Ascending aorta (tissue), 2 donors: ENCODE data around the gene CYTH3. TPM values are rescaled to one million over a fixed set of nuclear protein-coding genes. Genes with fewer than 3 reads are reported as not detected.
A peak's percentile ranks its signal among the peaks of the same experiment; 100 is the strongest.

Source experiments
- DNase-seq, 2 donors: peaks; one replicate each; pipeline ENCODE4 v3.0.0-alpha.2; 2019; ENCODE audit warnings: low spot score in 2 of 2
- H3K27ac ChIP-seq, 2 donors: fragments of 200-600 bp; sonication (generic); one replicate each; pipeline ENCODE4 v1.5.1; 2016 to 2017; ENCODE audit warnings: mild to moderate bottlenecking in 1 of 2
- H3K27me3 ChIP-seq: fragments of 200-600 bp; sonication (generic); one replicate; pipeline ENCODE4 v1.5.1; 2017
- H3K36me3 ChIP-seq, 2 donors: fragments of 200-600 bp; sonication (generic); one replicate each; pipeline ENCODE4 v1.5.1; 2016
- H3K4me1 ChIP-seq, 2 donors: fragments of 200-600 bp; sonication (generic); one replicate each; pipeline ENCODE4 v1.5.1; 2016 to 2017; ENCODE audit warnings: mild to moderate bottlenecking in 1 of 2
- H3K4me3 ChIP-seq, 2 donors: fragments of 200-600 bp; sonication (generic); one replicate each; pipeline ENCODE4 v1.5.1; 2016 to 2017; ENCODE audit warnings: mild to moderate bottlenecking in 1 of 2
- H3K9me3 ChIP-seq, 2 donors: fragments of 200-600 bp; sonication (generic); one replicate each; pipeline ENCODE4 v1.5.1; 2016
- CTCF ChIP-seq, 3 experiments: fragments of 200-600 bp in 2 of 3; fragments of 450-650 bp in 1 of 3; sonication (generic) in 2 of 3; IDR thresholded peaks; one replicate each; pipeline ENCODE4 v1.5.1; 2016 to 2019; ENCODE audit warnings: antibody characterized with exemption in 3 of 3, mild to moderate bottlenecking in 1 of 3, moderate library complexity in 1 of 3
- intact Hi-C: fragments of 100-400 bp; cut with DNase I; formaldehyde crosslinking; loops from one replicate; pipeline ENCODE4 v1.15.1; 2023
- total RNA-seq: library from RNA; depleted of rRNA; stranded (reverse); fragments of >200 nt; gene quantifications from one replicate; pipeline ENCODE4 v1.1.0, GENCODE V29; 2016

The CYTH3 gene
- total RNA-seq, 1 donor from 2014 or later: 51.8 TPM

DNA sequence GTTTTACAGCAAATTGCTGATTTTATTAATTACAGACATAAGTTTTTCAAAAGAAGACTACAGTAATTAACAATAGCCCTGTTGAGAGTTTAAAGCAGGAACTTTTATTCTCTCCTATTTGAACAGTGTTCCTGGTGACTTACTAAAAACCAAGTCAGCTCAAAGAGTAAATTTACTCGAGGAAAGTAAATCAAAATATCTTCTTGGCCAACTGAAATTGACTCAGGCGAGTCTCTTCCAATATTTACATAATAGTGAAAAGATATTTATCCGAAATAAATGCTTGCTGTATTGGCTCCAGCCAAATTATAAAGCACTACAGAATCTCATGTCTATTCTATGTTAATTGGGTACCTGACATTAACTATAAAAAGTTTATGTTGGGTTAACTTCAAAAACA is 13.2 kb downstream of the CYTH3 start:
- H3K4me1 ChIP-seq: peaks cover 36 to 60% of the 10 kb centered on the region in 2 donors
- H3K27ac ChIP-seq: peak overlapping the region; percentile 75 to 76
- H3K4me3 ChIP-seq: no peak overlapping the region
- no peaks in the 10 kb centered on the region for H3K36me3 ChIP-seq
- no peaks in the 10 kb centered on the region for H3K9me3 ChIP-seq
- intact Hi-C loops: no loop called here
- no peaks in the 10 kb centered on the region for H3K27me3 ChIP-seq
- TF ChIP-seq CTCF (IDR thresholded peaks at IDR 0.05): no peak
- DNase-seq: no peak

DNA sequence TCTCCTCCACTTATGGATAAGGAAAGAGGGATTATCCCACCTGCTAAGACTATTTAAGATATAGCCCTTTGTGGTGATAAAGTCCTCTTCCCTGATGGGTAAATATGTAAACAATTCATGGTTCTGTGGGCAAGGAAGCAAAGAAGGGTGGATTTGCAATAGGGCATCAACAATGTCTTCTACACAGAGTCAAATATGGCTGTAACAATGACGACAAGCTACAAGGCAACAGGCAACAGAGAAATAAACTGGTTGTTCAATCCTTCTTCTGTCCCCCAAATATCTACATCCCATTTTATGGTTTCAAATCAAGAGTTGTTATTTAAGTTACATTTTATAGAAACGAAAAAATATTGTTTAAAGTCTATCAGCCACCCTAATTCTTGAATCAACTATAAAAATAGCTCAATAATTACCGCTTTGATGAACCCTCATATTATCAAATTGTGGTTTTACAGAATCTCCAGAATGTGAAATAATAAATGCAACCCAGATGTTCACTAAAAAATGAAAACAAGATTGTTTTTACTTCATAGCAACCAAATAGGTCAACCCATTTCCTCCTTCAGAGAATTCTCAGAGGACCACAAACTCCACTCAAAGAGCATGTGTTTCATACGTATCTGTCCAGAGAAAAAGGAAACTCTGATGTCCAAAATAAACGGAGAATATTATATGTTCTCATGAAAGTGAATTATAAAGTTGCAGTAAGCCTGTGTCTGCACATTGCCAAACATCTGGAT is 13.8 kb downstream of the CYTH3 start:
- Histone ChIP-seq H3K36me3 (no peaks in the 10 kb centered on the region), H3K27me3 (no peaks in the 10 kb centered on the region), H3K4me1 (peaks cover 36 to 66% of the 10 kb centered on the region in 2 donors), H3K4me3 (no peak overlapping the region), H3K27ac (peak overlapping the region; percentile 75 to 76), H3K9me3 (no peaks in the 10 kb centered on the region)
- DNase-seq: no peak
- intact Hi-C loops: no loop called here
- no peak for TF ChIP-seq CTCF (IDR thresholded peaks at IDR 0.05)

GRCh38 chr7:6257675-6258074 is 14.7 kb downstream of the CYTH3 start:
- Histone ChIP-seq H3K4me1 (peaks cover 43 to 72% of the 10 kb centered on the region in 2 donors), H3K4me3 (no peak overlapping the region), H3K27me3 (no peaks in the 10 kb centered on the region), H3K36me3 (no peaks in the 10 kb centered on the region), H3K9me3 (no peaks in the 10 kb centered on the region), H3K27ac (peak overlapping the region; percentile 75 to 76)
- intact Hi-C loops: loop anchor here (1.0 kb wide), 1 partner anchor 14 kb away; no protein-coding TSS in a partner anchor
- no peak for DNase-seq
- no peak for TF ChIP-seq CTCF (IDR thresholded peaks at IDR 0.05)

DNA sequence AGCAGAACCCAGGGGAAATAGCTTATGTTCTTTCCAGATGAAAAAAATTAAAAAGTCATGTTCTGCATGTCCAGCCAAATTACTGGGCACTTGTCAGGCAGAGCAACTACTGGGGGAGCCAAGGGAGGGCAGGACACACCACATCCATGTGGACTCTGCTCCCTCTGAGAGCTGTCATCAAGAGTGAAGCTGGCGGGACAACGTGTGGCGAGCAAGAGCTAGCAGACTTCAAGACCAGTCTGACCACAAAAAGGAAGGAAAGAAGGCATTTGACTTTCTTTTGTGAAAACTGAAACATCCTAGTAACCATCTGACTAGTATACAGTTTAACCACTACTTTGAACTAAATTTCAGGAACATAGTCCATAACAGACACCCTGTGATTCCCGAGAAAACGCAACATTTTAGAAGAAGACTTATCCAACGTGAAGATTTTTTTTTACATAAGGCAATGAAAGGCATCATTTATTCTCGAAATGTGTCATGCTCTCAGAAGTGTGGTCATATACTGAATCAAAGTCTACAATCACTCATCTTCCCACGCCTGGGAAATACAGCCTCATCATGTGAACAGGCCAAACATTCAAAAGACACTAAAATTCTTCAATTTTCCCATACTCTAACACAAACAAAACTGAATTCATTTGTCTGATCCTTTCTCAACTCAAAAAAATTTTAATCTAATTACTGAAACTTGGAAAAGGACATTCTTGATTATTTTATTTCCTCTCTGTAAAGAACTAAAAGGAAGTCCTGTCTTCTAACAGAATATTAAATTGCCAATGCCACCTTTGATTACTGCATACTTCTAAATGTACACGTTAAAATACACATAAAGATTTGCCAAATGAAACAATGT is 15.5 kb downstream of the CYTH3 start:
- H3K4me3 ChIP-seq: peak overlapping the region in 1 of 2 donors; percentile 33
- no peak for TF ChIP-seq CTCF (IDR thresholded peaks at IDR 0.05)
- H3K27me3 ChIP-seq: no peaks in the 10 kb centered on the region
- peak overlapping the region; percentile 75 to 76 for H3K27ac ChIP-seq
- intact Hi-C loops: loop anchor here (1.0 kb wide), 1 partner anchor 14 kb away; no protein-coding TSS in a partner anchor
- no peaks in the 10 kb centered on the region for H3K9me3 ChIP-seq
- H3K4me1 ChIP-seq: peaks cover 45 to 71% of the 10 kb centered on the region in 2 donors
- peak; percentile 33 to 81 for DNase-seq
- H3K36me3 ChIP-seq: no peaks in the 10 kb centered on the region

DNA sequence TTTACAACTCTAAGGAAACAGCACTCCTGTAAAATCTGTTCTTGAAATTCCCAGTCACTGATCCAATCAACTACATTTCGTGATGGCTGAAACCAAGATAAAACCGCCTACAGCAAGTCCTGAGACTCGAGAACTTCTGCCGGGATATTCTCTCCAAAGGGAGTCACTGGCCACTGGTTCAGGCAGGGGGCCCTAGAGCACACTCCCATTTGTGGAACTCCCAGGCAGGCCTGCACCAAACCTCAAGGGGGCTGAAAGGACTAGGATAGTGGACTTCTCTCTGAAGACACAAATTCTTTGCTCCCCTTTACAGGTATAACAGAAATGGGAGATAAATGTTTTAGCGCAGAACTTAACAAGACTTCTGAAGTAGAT is 16.3 kb downstream of the CYTH3 start:
- H3K4me3 ChIP-seq: peak overlapping the region in 1 of 2 donors; percentile 33
- no peaks in the 10 kb centered on the region for H3K9me3 ChIP-seq
- H3K27me3 ChIP-seq: no peaks in the 10 kb centered on the region
- intact Hi-C loops: no loop called here
- peaks cover 48 to 70% of the 10 kb centered on the region in 2 donors for H3K4me1 ChIP-seq
- peak overlapping the region; percentile 75 to 76 for H3K27ac ChIP-seq
- no peaks in the 10 kb centered on the region for H3K36me3 ChIP-seq
- DNase-seq: no peak
- peak in 2 of 3 experiments; percentile 15 to 40 for TF ChIP-seq CTCF (IDR thresholded peaks at IDR 0.05)
